HepG2 (cell line): ENCODE results near the gene CREG1. TPM values are rescaled to one million over a fixed set of nuclear protein-coding genes. Genes with fewer than 3 reads are reported as not detected.
A peak's percentile ranks its signal among the peaks of the same experiment; 100 is the strongest.

Experiments
- ATAC-seq: fragments of 200-7000 bp; cut with Tn5 transposase; 3 replicates; pipeline ENCODE4 v1.9.1; 2020; ENCODE audit warnings: mild to moderate bottlenecking, moderate library complexity
- BruUV-seq: library from RNA; stranded (reverse); fragments of 400-500 nt; replicated peaks from 2 replicates; lab custom pipeline; 2021; lab: Mats Ljungman, UMichigan
- CTCF ChIA-PET: fragments of 300-600 bp; formaldehyde crosslinking; extraction: SDS; loops from one replicate; lab custom pipeline; 2021; ENCODE audit warnings: low total read pairs, inconsistent platforms, low intra/inter-chr PET ratio; lab: Yijun Ruan, JAX
- POLR2A ChIA-PET: fragments of 350-600 bp; sonication (Branson Sonifier 250); formaldehyde crosslinking; loops from one replicate; lab custom pipeline; 2020; ENCODE audit warnings: antibody characterized with exemption, inconsistent platforms; lab: Yijun Ruan, JAX
- DNase-seq: peaks from one replicate; pipeline ENCODE4 v3.0.0-alpha.2; 2015; ENCODE audit warnings: low spot score
- FAIRE-seq: peaks from 3 replicates; lab custom pipeline; 2011; peaks lifted over from hg19 to GRCh38; lab: Jason Lieb, UNC
- H2AFZ ChIP-seq: one replicate; pipeline ENCODE4 v1.6.1; 2011; ENCODE audit warnings: low read length, inconsistent platforms
- H3K27ac ChIP-seq: fragments of 300-600 bp; 3 replicates; pipeline ENCODE4 v1.8.0; 2011; ENCODE audit warnings: mixed run types, mild to moderate bottlenecking, mixed read lengths, low read length, inconsistent platforms; ENCODE audit not compliant: insufficient read depth; ENCODE audit errors: extremely low read length
- H3K27me3 ChIP-seq, 2 experiments: fragments of 200-600 bp in 1 of 2; 2 replicates in 1 of 2; 3 replicates in 1 of 2; pipeline versions ENCODE4 v1.6.0 to v1.8.0; 2011; ENCODE audit warnings: low read length in 2 of 2, mild to moderate bottlenecking in 2 of 2, moderate library complexity in 2 of 2, inconsistent platforms in 1 of 2; ENCODE audit not compliant: insufficient read depth in 2 of 2, control insufficient read depth in 1 of 2
- H3K36me3 ChIP-seq, 2 experiments: fragments of 200-600 bp in 1 of 2; replicated peaks in 1 of 2; 2 replicates in 1 of 2; 3 replicates in 1 of 2; pipeline versions ENCODE4 v1.5.1 to v1.8.0; 2011; ENCODE audit warnings: low read length in 2 of 2, inconsistent platforms in 1 of 2; ENCODE audit not compliant: insufficient read depth in 2 of 2, control insufficient read depth in 1 of 2
- H3K4me1 ChIP-seq: 2 replicates; pipeline ENCODE4 v1.5.1; 2012; ENCODE audit warnings: low read length, inconsistent platforms; ENCODE audit not compliant: insufficient read depth
- H3K4me2 ChIP-seq: 2 replicates; pipeline ENCODE4 v1.6.0; 2011; ENCODE audit warnings: low read depth, low read length, inconsistent platforms
- H3K4me3 ChIP-seq, 3 experiments: fragments of 200-600 bp in 1 of 3; sonication (generic), shearing (Covaris generic) in 1 of 3; replicated peaks in 1 of 3; 2 replicates each; pipeline ENCODE4 v1.5.1; 2011 to 2016; ENCODE audit warnings: low read length in 3 of 3, inconsistent platforms in 2 of 3, low read depth in 2 of 3, mild to moderate bottlenecking in 2 of 3, control low read depth in 1 of 3, mixed read lengths in 1 of 3; ENCODE audit not compliant: insufficient read depth in 1 of 3
- H3K79me2 ChIP-seq: one replicate; pipeline ENCODE4 v1.6.1; 2011; ENCODE audit warnings: low read length, inconsistent platforms; ENCODE audit not compliant: insufficient read depth
- H3K9ac ChIP-seq: 2 replicates; pipeline ENCODE4 v1.6.0; 2011; ENCODE audit warnings: mild to moderate bottlenecking, low read depth, low read length, inconsistent platforms; ENCODE audit not compliant: insufficient read depth
- H3K9me3 ChIP-seq: 2 replicates; pipeline ENCODE4 v1.5.1; 2012; ENCODE audit warnings: mild to moderate bottlenecking, low read length
- H4K20me1 ChIP-seq: 2 replicates; pipeline ENCODE4 v1.6.0; 2011; ENCODE audit warnings: inconsistent platforms, mild to moderate bottlenecking, low read length, moderate library complexity; ENCODE audit not compliant: insufficient read depth
- HES4 ChIP-seq: sonication (generic); formaldehyde crosslinking; IDR thresholded peaks from 2 replicates; pipeline ENCODE4 v1.9.0; 2021; ENCODE audit warnings: mild to moderate bottlenecking, missing genetic modification reagents, borderline replicate concordance
- MYC ChIP-seq: sonication (generic); formaldehyde crosslinking; IDR thresholded peaks from 2 replicates; pipeline ENCODE4 v1.9.0; 2021; ENCODE audit warnings: missing genetic modification reagents, borderline replicate concordance
- MYNN ChIP-seq: sonication (generic); formaldehyde crosslinking; IDR thresholded peaks from 2 replicates; pipeline ENCODE4 v1.4.0; 2020; ENCODE audit warnings: mild to moderate bottlenecking, low read depth, missing genetic modification reagents
- NCOA2 ChIP-seq: sonication (generic); formaldehyde crosslinking; IDR thresholded peaks from 2 replicates; pipeline ENCODE4 v1.8.0; 2022; ENCODE audit warnings: inconsistent platforms
- STAT5B ChIP-seq: sonication (generic); formaldehyde crosslinking; IDR thresholded peaks from 2 replicates; pipeline ENCODE4 v1.4.0; 2020; ENCODE audit warnings: missing genetic modification reagents
- TSC22D2 ChIP-seq: sonication (generic); formaldehyde crosslinking; IDR thresholded peaks from 2 replicates; pipeline ENCODE4 v1.5.1; 2020; ENCODE audit warnings: missing genetic modification reagents, mild to moderate bottlenecking, borderline replicate concordance
- ZNF124 ChIP-seq: sonication (generic); formaldehyde crosslinking; IDR thresholded peaks from 2 replicates; pipeline ENCODE4 v1.4.0; 2020; ENCODE audit warnings: missing genetic modification reagents
- WGBS: methylation state at CpG from one replicate; pipeline ENCODE4 v1.1.6; 2017; ENCODE audit warnings: low lambda C conversion rate; 5-methylcytosine and 5-hydroxymethylcytosine counted together
- in situ Hi-C: cut with HindIII; loops from 2 replicates; pipeline ENCODE4 v1.10.0; 2017; ENCODE audit warnings: low pct_unique_long_range_greater_than_20kb; ENCODE audit not compliant: extremely low pct_ligation_motif_present
- intact Hi-C: fragments of 100-400 bp; cut with micrococcal nuclease; formaldehyde crosslinking; loops from one replicate; pipeline ENCODE4 v1.10.0; 2022; ENCODE audit not compliant: unreplicated experiment
- polyA plus RNA-seq, 8 experiments: library from polyadenylated mRNA; depleted of rRNA in 3 of 8; stranded (reverse) in 7 of 8; unstranded in 1 of 8; fragments of >200 nt; fragmentation: Illumina TruSeq in 4 of 8; extraction: Trizol in 4 of 8; gene quantifications; 2 replicates each; pipeline versions ENCODE4 v1.2.1 to v1.2.3, GENCODE V29; 2011 to 2016; ENCODE audit warnings: low read depth in 4 of 8, missing spikeins in 1 of 8, mixed read lengths in 1 of 8; ENCODE audit not compliant: insufficient read depth in 1 of 8
- total RNA-seq, 5 experiments: library from RNA; depleted of rRNA; stranded (reverse); fragments of >200 nt; fragmentation: Illumina TruSeq; extraction: Trizol; gene quantifications; 2 replicates each; pipeline ENCODE4 v1.2.3, GENCODE V29; 2016; ENCODE audit warnings: low read depth in 1 of 5
- TF ChIP-seq, protein P1 (sequence below): sonication (generic); formaldehyde crosslinking; IDR thresholded peaks from 2 replicates; pipeline ENCODE4 v1.4.0; 2020; ENCODE audit warnings: missing genetic modification reagents, borderline replicate concordance
- TF ChIP-seq, protein P2 (sequence below): sonication (generic); formaldehyde crosslinking; IDR thresholded peaks from 2 replicates; pipeline ENCODE4 v1.4.0; 2020; ENCODE audit warnings: mild to moderate bottlenecking, missing genetic modification reagents, borderline replicate concordance
- TF ChIP-seq, protein P3 (sequence below): IDR thresholded peaks from 2 replicates; pipeline ENCODE4 v1.6.1; 2016

CREG1 gene
- total and polyA plus RNA-seq, 2 of the 13 experiments (the other 11 are each of a cell fraction or from before 2014, with no cell fraction given), result 31.3 to 33.5 TPM

DNA sequence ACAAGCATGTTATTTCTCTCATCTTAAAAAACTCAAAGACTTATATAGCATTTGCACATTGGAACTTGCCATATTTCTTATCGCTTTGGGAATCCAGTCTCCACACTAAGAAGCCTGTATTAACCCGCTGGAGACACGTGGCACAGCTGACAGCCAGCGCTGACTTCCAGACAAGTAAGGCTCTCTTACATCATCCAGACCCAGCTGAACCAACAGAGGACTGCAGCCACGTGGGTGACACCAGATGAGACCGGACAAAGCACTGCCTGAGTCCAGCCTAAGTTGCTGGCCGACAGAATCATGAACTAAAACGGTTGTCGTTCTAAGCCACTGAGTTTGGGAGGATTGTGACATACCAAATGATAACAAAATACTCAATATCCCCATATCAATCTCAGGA, 28.9 kb downstream of the CREG1 start (continued):
- TF ChIP-seq MYC (CRISPR knock-in tag), result peak; percentile 63; the same call in 1 of the 2 replicates
- TF ChIP-seq, protein P1, sequence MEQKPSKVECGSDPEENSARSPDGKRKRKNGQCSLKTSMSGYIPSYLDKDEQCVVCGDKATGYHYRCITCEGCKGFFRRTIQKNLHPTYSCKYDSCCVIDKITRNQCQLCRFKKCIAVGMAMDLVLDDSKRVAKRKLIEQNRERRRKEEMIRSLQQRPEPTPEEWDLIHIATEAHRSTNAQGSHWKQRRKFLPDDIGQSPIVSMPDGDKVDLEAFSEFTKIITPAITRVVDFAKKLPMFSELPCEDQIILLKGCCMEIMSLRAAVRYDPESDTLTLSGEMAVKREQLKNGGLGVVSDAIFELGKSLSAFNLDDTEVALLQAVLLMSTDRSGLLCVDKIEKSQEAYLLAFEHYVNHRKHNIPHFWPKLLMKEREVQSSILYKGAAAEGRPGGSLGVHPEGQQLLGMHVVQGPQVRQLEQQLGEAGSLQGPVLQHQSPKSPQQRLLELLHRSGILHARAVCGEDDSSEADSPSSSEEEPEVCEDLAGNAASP (CRISPR knock-in tag), result no peak
- no peak for TF ChIP-seq MYNN
- peak; percentile 16; the same call in 1 of the 2 replicates for TF ChIP-seq NCOA2
- TF ChIP-seq, protein P2, sequence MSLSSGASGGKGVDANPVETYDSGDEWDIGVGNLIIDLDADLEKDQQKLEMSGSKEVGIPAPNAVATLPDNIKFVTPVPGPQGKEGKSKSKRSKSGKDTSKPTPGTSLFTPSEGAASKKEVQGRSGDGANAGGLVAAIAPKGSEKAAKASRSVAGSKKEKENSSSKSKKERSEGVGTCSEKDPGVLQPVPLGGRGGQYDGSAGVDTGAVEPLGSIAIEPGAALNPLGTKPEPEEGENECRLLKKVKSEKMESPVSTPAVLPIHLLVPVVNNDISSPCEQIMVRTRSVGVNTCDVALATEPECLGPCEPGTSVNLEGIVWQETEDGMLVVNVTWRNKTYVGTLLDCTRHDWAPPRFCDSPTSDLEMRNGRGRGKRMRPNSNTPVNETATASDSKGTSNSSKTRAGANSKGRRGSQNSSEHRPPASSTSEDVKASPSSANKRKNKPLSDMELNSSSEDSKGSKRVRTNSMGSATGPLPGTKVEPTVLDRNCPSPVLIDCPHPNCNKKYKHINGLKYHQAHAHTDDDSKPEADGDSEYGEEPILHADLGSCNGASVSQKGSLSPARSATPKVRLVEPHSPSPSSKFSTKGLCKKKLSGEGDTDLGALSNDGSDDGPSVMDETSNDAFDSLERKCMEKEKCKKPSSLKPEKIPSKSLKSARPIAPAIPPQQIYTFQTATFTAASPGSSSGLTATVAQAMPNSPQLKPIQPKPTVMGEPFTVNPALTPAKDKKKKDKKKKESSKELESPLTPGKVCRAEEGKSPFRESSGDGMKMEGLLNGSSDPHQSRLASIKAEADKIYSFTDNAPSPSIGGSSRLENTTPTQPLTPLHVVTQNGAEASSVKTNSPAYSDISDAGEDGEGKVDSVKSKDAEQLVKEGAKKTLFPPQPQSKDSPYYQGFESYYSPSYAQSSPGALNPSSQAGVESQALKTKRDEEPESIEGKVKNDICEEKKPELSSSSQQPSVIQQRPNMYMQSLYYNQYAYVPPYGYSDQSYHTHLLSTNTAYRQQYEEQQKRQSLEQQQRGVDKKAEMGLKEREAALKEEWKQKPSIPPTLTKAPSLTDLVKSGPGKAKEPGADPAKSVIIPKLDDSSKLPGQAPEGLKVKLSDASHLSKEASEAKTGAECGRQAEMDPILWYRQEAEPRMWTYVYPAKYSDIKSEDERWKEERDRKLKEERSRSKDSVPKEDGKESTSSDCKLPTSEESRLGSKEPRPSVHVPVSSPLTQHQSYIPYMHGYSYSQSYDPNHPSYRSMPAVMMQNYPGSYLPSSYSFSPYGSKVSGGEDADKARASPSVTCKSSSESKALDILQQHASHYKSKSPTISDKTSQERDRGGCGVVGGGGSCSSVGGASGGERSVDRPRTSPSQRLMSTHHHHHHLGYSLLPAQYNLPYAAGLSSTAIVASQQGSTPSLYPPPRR (CRISPR knock-in tag), result no peak
- 0 out of 2 replicates have a peak, but pooled peaks have one; percentile 38 for TF ChIP-seq ZNF124 (CRISPR knock-in tag)

DNA sequence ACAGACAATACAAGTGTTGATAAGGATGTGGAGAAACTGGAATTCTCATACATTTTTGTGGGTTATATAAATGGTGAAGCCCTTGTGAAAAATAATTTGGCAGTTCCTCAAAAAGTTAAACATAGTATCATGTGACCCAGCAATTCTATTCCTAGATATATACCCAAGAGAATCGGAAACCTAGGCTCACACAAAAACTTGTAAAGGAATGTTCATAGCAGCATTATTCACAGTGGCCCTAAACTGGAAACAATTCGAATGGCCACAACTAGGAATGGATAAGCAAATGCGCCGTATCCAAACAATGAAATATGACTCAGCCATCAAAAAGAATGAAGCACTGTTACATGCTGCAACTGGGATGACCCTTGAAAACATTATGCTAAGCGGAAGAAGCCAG, 31.3 kb downstream of the CREG1 start:
- 26% methylated on average over 5 of the region's 5 CpGs for WGBS
- no peak overlapping the region for H3K4me2 ChIP-seq
- peaks cover 9% of the 10 kb centered on the region for H3K4me1 ChIP-seq
- no peaks in the 10 kb centered on the region for H3K9me3 ChIP-seq
- CTCF ChIA-PET, result no interaction called here
- in situ Hi-C loops, result no loop called here
- no peak overlapping the region for H3K4me3 ChIP-seq
- no peaks in the 10 kb centered on the region for H3K79me2 ChIP-seq
- intact Hi-C loops, result no loop called here
- no peak for DNase-seq
- no peak overlapping the region for H3K27ac ChIP-seq
- BruUV-seq, result no TSS peak
- H3K27me3 ChIP-seq, result peaks cover 0 to 1% of the 10 kb centered on the region in 2 experiments; a peak in 2 of 5 replicates
- POLR2A ChIA-PET, result no interaction called here
- H3K9ac ChIP-seq, result no peak overlapping the region
- FAIRE-seq, result no peak
- TF ChIP-seq, protein P3, sequence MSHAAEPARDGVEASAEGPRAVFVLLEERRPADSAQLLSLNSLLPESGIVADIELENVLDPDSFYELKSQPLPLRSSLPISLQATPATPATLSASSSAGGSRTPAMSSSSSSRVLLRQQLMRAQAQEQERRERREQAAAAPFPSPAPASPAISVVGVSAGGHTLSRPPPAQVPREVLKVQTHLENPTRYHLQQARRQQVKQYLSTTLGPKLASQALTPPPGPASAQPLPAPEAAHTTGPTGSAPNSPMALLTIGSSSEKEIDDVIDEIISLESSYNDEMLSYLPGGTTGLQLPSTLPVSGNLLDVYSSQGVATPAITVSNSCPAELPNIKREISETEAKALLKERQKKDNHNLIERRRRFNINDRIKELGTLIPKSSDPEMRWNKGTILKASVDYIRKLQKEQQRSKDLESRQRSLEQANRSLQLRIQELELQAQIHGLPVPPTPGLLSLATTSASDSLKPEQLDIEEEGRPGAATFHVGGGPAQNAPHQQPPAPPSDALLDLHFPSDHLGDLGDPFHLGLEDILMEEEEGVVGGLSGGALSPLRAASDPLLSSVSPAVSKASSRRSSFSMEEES (CRISPR knock-in tag), result no peak
- TF ChIP-seq STAT5B (CRISPR knock-in tag), result no peak
- no peak for TF ChIP-seq HES4
- TF ChIP-seq TSC22D2 (CRISPR knock-in tag), result no peak
- no peak for TF ChIP-seq MYC (CRISPR knock-in tag)
- H3K36me3 ChIP-seq, result no peaks in the 10 kb centered on the region
- H4K20me1 ChIP-seq, result no peaks in the 10 kb centered on the region
- H2AFZ ChIP-seq, result no peak overlapping the region
- no peak for ATAC-seq
